Endodermal cell (in vitro differentiated cells): ENCODE results near the gene DCTD. TPM values are rescaled to one million over a fixed set of nuclear protein-coding genes. Genes with fewer than 3 reads are reported as not detected.

ENCODE experiments used
- DNase-seq: peaks from one replicate; pipeline ENCODE4 v3.0.0-alpha.2; 2017
- H3K27ac ChIP-seq: 2 replicates; pipeline ENCODE4 v1.5.1; 2013; ENCODE audit warnings: mild to moderate bottlenecking, low read depth, low read length, moderate library complexity
- H3K27me3 ChIP-seq: 2 replicates; pipeline ENCODE4 v1.6.1; 2013; ENCODE audit warnings: mild to moderate bottlenecking, low read length, moderate library complexity; ENCODE audit not compliant: insufficient read depth, control insufficient read depth, poor library complexity, severe bottlenecking
- H3K36me3 ChIP-seq: 2 replicates; pipeline ENCODE4 v1.7.0; 2013; ENCODE audit warnings: mild to moderate bottlenecking, low read length, moderate library complexity; ENCODE audit not compliant: control insufficient read depth, insufficient read depth
- H3K4me1 ChIP-seq: one replicate; pipeline ENCODE4 v1.7.0; 2013; ENCODE audit warnings: low read length; ENCODE audit not compliant: control insufficient read depth, insufficient read depth
- H3K4me3 ChIP-seq: 2 replicates; pipeline ENCODE4 v1.5.1; 2013; ENCODE audit warnings: mild to moderate bottlenecking, low read length, moderate library complexity
- H3K9ac ChIP-seq: 2 replicates; pipeline ENCODE4 v1.6.1; 2013; ENCODE audit warnings: mild to moderate bottlenecking, low read length, moderate library complexity; ENCODE audit not compliant: poor library complexity, severe bottlenecking; ENCODE audit errors: extremely low read depth
- H3K9me3 ChIP-seq: 2 replicates; pipeline ENCODE4 v1.6.1; 2013; ENCODE audit warnings: mild to moderate bottlenecking, low read length, moderate library complexity; ENCODE audit not compliant: control insufficient read depth
- H3K27ac Mint-ChIP-seq: 2 replicates; pipeline ENCODE4 v1.8.0; 2020; ENCODE audit warnings: mixed read lengths
- H3K27me3 Mint-ChIP-seq: 2 replicates; pipeline ENCODE4 v1.8.0; 2021; ENCODE audit warnings: mild to moderate bottlenecking, mixed read lengths; ENCODE audit not compliant: insufficient read depth
- H3K36me3 Mint-ChIP-seq: 2 replicates; pipeline ENCODE4 v1.8.0; 2020; ENCODE audit warnings: low read depth, mixed read lengths
- H3K4me1 Mint-ChIP-seq: 2 replicates; pipeline ENCODE4 v1.8.0; 2020; ENCODE audit warnings: mixed read lengths
- H3K4me3 Mint-ChIP-seq: 2 replicates; pipeline ENCODE4 v1.8.0; 2020; ENCODE audit warnings: mild to moderate bottlenecking, moderate library complexity, mixed read lengths
- H3K9me3 Mint-ChIP-seq: 2 replicates; pipeline ENCODE4 v1.8.0; 2020; ENCODE audit warnings: mild to moderate bottlenecking, mixed read lengths
- CTCF ChIP-seq: fragments of 200-600 bp; sonication (generic); conservative IDR thresholded peaks from 2 replicates; pipeline ENCODE4 v1.5.0; 2021; ENCODE audit warnings: antibody characterized with exemption, mild to moderate bottlenecking
- WGBS, 2 experiments: methylation state at CpG; one replicate each; pipeline versions ENCODE4 v1.1.5 to v1.1.7; 2013; ENCODE audit warnings: missing lambda C conversion rate in 2 of 2, mixed read lengths in 1 of 2; ENCODE audit not compliant: insufficient coverage in 1 of 2, insufficient read length in 1 of 2; 5-methylcytosine and 5-hydroxymethylcytosine counted together
- total RNA-seq, 2 donors: library from RNA; stranded (reverse); fragmentation: NEBNext Ultra II Directional in 1 of 2; extraction: Animal tissue kit (Norgen Biotek cat#: 25700) in 1 of 2; gene quantifications; 2 replicates in 1 of 2; 3 replicates in 1 of 2; pipeline ENCODE4 v1.2.1, GENCODE V29; 2021

DCTD gene
- total RNA-seq, 2 donors from 2014 or later = 104 to 111 TPM

GRCh38 chr4:182855877-182856276, 61.3 kb downstream of the DCTD start:
- Histone ChIP-seq H3K36me3 (no peaks in the 10 kb centered on the region), H3K4me3 (no peak overlapping the region), H3K4me1 (no peaks in the 10 kb centered on the region), H3K9me3 (peaks cover 14% of the 10 kb centered on the region), H3K27me3 (no peaks in the 10 kb centered on the region), H3K9ac (no peak overlapping the region), H3K27ac (no peak overlapping the region)
- no peak for TF ChIP-seq CTCF
- H3K27me3 Mint-ChIP-seq = peaks cover 3% of the 10 kb centered on the region
- peaks cover under 1% of the 10 kb centered on the region for H3K4me1 Mint-ChIP-seq
- WGBS, 2 experiments = 92% methylated on average over 7 to 13 of the region's 13 CpGs
- DNase-seq = no peak
- H3K4me3 Mint-ChIP-seq = no peak overlapping the region
- no peak overlapping the region for H3K27ac Mint-ChIP-seq
- no peaks in the 10 kb centered on the region for H3K36me3 Mint-ChIP-seq
- peaks cover 29% of the 10 kb centered on the region for H3K9me3 Mint-ChIP-seq

GRCh38 chr4:182855312-182855711, 61.9 kb downstream of the DCTD start:
- no peak for DNase-seq
- H3K36me3 Mint-ChIP-seq = no peaks in the 10 kb centered on the region
- no peak for TF ChIP-seq CTCF
- H3K4me3 ChIP-seq = no peak overlapping the region
- no peaks in the 10 kb centered on the region for H3K27me3 ChIP-seq
- no peak overlapping the region for H3K4me3 Mint-ChIP-seq
- H3K9me3 Mint-ChIP-seq = peaks cover 29% of the 10 kb centered on the region
- H3K9ac ChIP-seq = no peak overlapping the region
- no peak overlapping the region for H3K27ac ChIP-seq
- H3K4me1 Mint-ChIP-seq = no peaks in the 10 kb centered on the region
- no peaks in the 10 kb centered on the region for H3K4me1 ChIP-seq
- no peak overlapping the region for H3K27ac Mint-ChIP-seq
- peaks cover 14% of the 10 kb centered on the region for H3K9me3 ChIP-seq
- H3K27me3 Mint-ChIP-seq = peaks cover 3% of the 10 kb centered on the region
- 93 to 96% methylated on average over 12 of the region's 12 CpGs for WGBS, 2 experiments
- H3K36me3 ChIP-seq = no peaks in the 10 kb centered on the region

GRCh38 chr4:182854466-182854865, 62.7 kb downstream of the DCTD start:
- Mint-ChIP-seq H3K4me3 (no peak overlapping the region), H3K4me1 (no peaks in the 10 kb centered on the region), H3K27me3 (peaks cover 2% of the 10 kb centered on the region), H3K36me3 (no peaks in the 10 kb centered on the region), H3K9me3 (peaks cover 29% of the 10 kb centered on the region), H3K27ac (no peak overlapping the region)
- H3K4me1 ChIP-seq = no peaks in the 10 kb centered on the region
- H3K27ac ChIP-seq = no peak overlapping the region
- TF ChIP-seq CTCF = no peak
- H3K9me3 ChIP-seq = peaks cover 14% of the 10 kb centered on the region
- H3K36me3 ChIP-seq = no peaks in the 10 kb centered on the region
- H3K27me3 ChIP-seq = no peaks in the 10 kb centered on the region
- no peak overlapping the region for H3K4me3 ChIP-seq
- no peak overlapping the region for H3K9ac ChIP-seq
- DNase-seq = no peak
- WGBS, 2 experiments = 87 to 90% methylated on average over 4 to 8 of the region's 8 CpGs
